Activated CD4-positive, alpha-beta T cell treated with anti-CD3 and anti-CD28 coated beads, Interleukin-2, Interleukin-6, amounts not matched to agents 100 ng/mL and 50 ng/mL, durations not matched to agents 16 hours and 8 hours (primary cell): ENCODE measurements around the gene TGOLN2.

ENCODE experiments used
- DNase-seq: peaks from one replicate; pipeline ENCODE4 v3.0.0-alpha.2; 2020

Gene TGOLN2

DNA sequence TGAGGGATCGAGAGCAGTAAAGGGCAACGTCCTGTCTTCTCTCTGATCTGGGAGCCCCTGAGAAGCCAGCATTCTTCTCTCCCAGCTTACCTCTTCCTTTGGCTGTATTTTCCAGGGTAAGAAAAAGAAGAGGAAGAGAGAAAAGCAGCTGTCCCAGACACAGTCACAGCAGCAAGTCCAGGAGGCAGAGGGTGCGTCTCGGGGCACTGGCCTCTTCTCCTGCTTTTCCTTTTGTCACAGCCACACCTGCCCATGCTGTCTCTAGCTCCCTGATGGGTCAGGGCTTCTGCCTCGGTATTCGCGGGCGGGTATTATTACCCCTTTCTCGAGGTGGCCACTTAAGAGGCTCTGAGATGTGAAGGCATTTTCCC is 20.3 kb downstream of the TGOLN2 start:
- DNase-seq = no peak

DNA sequence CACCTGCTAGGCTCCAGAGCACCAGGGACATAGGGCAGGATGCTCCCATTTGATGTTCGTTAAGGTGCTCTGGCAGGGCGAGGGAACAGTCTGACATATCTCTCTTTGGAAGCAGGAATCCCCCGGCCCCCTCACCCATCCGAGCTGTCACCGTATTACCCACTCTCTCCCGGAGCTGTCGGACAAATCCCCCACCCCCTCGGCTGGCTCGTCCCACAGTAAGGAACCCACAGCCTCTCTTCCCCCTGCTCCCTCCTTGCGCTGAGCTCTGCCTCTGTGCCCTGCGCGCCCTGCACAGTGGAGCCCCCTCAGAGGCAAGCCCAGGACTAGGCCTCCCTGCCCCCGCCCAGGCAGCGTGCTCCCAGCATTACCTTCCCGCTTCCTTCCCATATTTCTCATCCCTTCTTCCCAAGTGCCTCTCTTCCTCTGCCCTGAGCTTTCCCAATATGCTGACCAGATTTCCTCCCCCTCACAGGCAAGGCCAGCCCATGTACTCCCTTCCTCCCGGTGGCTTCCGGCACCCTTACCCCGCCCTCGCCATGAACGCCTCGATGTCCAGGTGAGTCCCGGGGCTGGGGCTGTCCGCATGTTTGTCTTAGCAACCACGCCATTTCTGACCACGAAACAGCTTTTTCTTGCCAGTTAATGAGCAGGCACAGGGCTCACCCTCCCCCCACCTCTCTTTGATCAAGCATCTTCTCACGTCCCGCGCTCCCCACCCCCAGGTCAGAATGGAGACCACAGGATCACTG is 23.8 kb downstream of the TGOLN2 start:
- DNase-seq = no peak

DNA sequence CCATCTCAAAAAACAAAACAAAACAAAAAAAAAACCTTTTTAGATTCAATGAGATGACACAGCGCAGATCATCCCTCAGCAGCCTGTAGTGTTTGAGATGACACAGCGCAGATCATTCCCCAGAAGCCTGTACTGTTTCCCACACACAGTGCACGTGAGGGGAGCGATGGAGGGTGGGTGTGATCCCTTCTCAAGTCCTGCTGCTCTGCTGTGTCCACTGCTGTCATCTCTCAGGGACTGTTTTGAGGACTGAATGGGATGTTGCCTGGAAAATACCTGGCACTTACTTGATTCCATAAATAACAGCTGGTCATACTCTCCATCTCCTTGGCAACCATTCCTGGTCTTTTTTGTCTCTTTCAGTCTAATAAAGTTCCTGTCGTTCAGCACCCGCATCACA is 25.7 kb downstream of the TGOLN2 start:
- DNase-seq = no peak

DNA sequence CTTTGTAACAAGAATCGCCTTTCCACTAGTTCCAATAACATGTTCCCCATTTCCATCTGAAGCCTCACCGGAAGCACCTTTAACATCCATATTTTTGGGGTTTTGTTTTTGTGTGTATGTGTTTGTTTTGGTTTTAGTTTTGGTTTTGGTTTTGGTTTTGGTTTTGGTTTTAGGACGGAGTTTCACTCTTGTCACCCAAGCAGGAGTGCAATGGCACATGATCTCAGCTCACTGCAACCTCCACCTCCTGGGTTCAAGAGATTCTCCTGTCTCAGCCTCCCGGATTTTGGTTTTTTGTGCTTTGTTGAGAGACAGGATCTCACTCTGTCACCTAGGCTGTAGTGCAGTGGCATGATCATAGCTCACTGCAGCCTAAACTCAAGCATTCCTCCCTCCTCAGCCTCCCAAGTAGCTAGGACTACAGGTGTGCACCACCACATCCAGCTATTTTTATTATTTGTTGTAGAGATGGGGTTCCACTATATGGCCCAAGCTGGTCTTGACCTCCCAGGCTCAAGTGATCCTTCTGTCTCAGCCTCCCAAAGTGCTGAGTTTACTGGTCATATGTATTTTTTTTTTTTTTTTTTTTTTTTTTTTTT is 36.3 kb downstream of the TGOLN2 start:
- peak; percentile 49 for DNase-seq

DNA sequence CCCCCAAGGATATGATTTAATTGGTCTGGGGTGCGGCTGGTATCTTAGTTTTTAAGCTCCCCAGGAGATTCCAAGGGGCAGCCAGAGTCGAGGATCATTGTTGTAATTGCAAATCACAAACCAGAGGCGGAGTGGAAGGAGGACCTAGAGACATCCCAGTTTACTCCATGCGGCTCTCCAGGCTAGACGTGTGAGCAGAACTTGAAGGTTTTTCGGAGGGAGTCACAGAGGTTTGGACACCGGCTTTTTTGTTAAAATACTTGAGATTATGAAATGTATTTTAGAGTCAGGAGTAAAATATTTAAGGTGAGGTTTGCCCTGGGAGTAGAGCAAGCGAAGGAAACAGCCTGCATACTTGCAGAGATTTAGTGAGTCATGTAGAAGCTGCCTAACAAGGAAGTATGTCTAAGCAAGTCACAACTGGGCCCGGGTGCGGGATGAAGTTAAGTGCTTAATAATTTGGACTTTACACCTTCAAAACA is 39.5 kb downstream of the TGOLN2 start:
- DNase-seq = no peak

DNA sequence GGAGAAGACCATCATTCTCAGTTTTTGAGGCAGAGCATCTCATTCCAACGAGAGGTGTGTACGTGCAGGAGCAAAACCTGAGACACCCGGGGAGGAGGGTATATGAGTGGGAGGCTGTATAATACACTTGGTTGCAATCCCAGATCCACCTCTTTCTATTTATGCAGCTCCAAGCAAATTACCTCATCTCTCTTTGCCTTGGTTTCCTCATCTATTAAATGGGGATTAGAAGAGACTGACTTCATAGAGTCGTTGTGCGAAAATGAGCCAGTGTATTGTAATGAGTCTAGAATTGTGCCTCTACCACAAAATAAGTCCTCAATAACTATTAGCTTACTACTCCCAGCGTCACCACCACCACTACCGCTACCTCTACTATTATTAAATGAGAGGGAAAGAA is 40.1 kb downstream of the TGOLN2 start:
- no peak for DNase-seq

DNA sequence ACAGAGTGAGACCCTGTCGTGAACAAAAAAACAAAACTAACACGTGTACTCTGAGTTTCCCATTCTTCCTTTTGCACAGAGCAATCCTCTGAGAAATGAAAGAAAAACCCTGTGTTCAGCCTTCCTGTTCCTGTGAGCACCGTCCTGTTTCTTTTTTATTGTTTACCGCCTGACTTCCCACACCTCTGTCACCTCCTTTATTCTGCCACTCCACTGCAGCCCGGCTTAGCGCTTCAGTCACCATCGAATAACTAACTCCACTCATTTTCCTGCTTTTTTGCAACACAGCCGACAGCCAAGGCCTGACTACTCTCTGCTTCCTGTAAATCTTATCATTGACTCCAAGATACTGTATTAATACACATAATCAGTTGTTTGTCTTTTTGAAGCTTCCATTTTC is 40.9 kb downstream of the TGOLN2 start:
- DNase-seq = no peak

DNA sequence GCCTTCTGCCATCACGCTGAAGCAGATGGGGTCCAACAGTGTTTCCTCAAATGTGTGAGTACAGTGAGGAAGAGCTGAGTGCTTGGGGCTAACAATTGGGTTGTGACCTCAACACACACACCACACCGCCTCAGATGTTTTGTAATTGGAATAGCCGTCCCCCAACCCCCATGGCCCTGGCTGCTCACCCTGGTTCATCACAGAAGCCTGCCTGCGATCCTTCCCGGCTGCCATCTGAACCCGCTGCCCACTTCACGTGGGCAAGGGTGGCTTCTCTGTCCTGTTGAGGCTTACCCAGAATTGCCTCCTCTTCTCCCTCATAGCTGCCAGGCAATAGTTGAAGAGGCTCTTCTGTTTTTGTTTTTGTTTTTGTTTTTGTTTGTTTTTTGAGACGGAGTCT is 44.1 kb downstream of the TGOLN2 start:
- no peak for DNase-seq

DNA sequence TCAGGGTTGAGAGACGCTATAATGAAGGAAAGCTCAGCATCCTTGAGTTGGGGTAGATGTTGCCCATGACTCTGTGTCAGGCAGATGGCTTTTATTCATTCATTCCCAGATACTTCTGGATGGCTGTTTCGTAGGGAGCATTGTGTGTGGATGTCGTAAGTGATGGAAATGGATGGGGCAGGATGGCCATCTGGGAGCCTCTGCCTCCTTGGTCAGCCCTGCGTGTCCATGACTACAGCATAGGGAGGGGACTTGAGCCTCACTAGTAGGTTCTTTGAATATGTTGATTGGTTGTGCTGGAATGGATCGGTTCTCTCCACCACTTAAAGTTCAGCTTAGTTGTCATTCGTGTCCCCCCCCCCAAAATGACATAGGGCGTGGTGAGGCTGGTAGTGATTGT is 44.9 kb downstream of the TGOLN2 start:
- no peak for DNase-seq

DNA sequence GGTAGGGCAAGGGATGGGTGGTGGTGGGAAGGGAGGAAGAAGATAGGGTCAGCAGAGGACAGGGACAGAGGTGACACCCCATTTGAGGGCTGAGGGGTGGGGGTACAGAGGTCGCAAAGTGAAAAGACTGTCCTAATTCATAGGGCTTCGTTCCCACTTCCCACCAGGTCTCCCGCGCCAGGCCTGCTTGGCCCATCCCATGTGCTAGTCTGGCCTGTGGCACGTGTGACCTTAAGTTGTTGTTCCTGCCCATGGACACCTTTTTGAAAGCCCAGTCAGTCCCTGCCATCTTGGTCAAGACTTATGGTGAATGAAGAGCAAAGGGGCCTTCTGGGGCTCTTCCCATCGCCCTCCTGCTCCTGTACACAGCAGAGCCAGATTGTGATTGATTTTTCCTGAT is 46.2 kb downstream of the TGOLN2 start:
- DNase-seq = no peak

DNA sequence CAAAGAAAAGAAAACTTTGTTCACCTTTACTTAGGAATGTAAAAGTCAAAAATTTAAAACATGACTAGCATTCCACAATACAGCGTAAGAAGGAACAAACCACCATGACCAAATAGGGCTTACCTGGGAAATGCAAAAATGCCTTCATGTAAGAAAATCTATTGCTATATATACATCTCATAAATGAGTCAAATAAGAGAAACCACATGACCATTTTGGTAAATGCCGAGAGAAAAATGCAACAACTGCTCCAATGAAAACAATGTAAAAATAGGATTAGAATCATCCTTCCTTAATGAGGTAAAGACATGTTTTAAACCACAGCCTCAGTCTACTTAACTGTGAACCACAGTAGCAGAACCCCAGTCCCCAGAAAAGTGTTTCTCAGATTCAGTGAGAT is 49.4 kb downstream of the TGOLN2 start:
- no peak for DNase-seq

DNA sequence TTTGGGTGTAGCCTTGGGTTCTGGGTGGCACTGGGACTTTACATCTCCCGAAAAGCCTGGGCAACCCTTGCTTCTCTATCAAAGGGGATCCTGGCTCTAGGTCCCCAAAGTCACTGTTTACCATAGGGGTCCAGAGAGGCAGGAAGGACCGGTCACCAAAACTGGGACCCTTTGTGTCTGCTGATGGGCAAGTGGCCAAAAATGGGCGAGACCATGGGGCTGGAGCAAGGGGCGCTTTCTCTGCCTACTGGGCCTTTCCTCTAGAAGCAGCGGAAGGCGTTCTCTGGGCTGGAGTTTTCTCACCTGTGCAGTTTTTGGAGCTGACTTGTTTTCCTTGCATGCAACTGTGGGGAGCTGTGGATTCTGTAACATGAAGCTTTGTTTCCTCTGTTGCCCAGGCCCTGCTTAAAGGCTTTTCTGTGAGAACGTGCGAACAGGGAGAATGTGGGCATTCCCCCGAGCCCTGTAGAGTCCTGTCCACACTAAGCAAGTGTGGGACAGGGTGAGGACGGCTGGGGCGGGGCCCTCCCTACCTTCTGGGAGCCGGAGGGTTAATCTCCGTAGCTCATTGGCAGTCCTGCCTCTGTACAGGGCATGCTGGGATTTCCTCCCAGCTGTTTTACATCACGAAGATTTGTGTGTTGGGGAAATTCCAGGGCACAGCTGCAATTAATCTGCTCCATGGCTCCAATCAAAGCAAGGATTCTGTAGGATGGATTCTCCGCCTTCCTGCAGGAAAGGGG is 50.2 kb downstream of the TGOLN2 start:
- DNase-seq = no peak

DNA sequence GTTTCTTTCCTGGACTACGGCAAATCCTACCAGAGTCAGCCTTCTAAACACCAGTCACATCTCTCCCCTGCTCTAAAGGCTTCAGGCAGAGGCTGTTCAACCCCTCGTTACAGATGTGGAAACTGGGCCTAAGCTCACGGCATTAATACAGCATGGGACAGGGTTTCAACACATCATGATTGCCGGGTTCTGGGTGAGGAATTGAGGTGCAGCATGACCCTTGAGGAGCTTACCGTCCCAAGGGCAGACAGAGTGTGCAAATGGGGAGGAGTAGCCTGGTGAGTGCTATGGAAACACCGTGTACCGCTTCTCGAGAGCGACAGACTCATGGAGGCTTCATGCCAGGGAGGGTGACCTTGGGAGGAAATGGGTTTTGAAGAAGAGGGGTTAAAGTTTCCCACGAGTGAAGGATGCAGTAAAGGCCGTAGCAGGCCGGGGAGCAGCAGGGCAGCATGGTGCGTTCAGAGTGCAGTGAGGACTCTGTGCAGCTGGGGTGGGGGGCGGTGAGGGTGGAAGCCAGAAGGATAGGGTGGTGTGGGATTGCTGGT is 51.1 kb downstream of the TGOLN2 start:
- DNase-seq = no peak

DNA sequence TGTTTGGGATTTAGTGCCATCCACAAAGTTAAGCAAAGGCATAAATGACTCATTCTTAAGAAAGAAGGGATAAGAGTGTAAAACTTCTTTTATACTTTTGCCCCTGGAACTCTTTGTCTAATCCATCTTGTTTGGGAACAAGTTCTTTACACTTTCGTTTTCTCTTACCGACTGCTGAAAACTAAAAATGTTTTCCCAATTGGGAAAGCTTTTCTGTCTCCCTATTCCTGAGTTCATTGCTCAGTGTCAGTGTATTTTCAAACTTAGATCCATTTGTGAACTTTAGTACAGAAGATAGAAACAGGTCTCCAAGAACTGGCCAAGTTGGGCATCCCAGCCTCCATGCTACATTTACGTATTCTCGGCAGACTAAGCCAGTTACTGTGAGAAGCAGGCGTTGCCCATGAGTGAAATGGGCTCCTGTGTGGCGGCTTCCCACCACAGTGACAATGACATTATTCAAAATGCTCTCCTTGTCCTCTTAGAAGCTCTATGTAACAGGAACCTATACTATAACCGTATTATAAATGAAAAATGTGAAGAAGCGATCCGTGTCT is 51.7 kb downstream of the TGOLN2 start:
- DNase-seq = no peak

DNA sequence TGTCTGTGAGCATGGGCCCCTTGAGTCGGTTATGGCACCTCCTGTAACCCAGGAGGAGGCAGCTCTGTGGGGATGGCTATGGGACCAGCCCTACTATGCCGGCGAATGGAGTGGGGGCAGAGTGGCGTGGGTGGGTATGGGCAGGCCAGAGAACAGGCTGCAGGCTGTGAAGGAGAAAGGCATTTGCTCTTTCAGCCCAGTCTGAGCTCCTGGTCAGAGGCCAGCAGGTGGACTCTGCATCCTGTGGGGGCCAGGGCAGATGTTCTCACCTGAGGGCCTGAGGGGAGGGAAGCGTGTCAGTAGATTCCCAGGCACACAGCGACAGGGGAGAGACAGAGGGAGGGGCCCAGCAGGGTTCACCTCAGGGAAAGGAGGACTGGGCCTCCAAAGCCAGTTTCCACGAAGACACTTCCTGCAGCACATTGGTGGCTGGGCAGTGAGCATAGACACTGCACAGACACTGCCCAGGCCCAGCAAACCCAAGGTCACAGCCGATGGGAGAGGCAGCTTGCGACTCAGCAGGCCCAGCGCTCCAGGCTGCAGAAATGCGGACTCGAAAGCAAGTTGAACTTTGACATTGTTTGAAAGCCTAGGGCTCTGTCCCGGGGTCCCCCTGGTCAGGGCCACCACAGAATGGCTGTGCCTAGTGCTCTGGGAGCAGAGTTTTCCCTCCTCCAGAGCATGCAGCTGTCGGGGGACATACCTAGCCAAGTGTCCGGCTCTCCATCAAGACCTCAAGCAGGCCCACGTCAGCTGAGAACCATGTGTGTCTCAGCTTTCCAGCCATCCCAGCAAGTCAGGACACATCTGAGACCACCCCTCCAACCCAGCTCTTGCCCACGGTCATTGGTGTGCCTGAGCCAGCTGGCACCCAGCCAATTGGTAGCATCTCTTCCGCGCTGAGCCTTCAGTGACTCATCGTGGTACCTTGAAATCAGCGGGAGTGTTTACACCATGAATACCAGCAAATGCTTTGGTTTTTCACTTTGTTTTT is 53.8 kb downstream of the TGOLN2 start:
- peak; percentile 34 for DNase-seq

DNA sequence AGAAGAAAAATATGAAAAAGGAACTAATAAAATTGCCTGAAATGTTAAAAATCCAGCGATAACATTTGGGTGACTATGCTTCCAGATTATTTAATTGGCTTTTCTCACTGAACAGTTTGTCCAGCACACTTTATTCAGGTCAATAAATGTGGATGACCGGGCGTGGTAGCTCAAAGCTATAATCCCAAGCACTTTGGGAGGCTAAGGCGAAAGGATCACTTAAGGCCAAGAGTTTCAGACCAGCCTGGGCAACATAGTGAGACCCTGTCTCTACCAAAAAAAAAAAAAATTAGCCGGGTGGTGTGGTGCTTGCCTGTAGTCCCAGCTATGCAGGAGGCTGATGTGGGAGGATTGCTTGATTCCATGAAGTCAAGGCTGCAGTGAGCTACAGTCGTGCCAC is 55.4 kb downstream of the TGOLN2 start:
- no peak for DNase-seq

DNA sequence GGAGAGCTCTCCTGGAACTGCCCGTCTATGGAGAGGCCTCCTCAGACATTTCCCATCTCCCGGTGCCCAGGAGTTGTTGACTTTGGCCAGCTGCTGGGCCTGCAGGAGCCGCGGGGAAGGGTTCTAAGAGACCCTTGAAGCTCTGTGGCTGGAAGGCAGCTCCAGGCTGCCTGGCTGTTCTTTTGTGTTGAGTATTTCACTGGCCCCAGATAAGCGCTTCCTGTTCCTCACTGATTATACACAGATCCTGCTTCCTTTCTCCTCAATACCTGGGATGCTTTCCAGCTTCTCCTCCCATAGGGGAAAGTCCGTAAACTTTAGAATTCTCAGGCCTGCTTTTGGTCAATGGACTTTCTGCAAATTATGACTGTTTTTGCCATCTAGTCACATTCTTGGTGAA is 57.8 kb downstream of the TGOLN2 start:
- no peak for DNase-seq
